HUES6 (cell line): Measurements from ENCODE around the gene AGA.

ENCODE experiments used
- H3K27ac ChIP-seq: 2 replicates; pipeline ENCODE4 v1.7.0; 2013; ENCODE audit warnings: low read depth, mild to moderate bottlenecking, low read length, inconsistent platforms
- H3K27me3 ChIP-seq: 2 replicates; pipeline ENCODE4 v1.6.1; 2013; ENCODE audit warnings: low read length; ENCODE audit not compliant: control insufficient read depth, insufficient read depth
- H3K36me3 ChIP-seq: 2 replicates; pipeline ENCODE4 v1.6.1; 2013; ENCODE audit warnings: low read length; ENCODE audit not compliant: control insufficient read depth, insufficient read depth
- H3K4me1 ChIP-seq: 2 replicates; pipeline ENCODE4 v1.6.1; 2013; ENCODE audit warnings: low read length; ENCODE audit not compliant: control insufficient read depth, insufficient read depth
- H3K4me3 ChIP-seq: 2 replicates; pipeline ENCODE4 v1.5.1; 2013; ENCODE audit warnings: low read depth, low read length
- H3K9ac ChIP-seq: one replicate; pipeline ENCODE4 v1.6.1; 2013; ENCODE audit warnings: mild to moderate bottlenecking, low read length
- H3K9me3 ChIP-seq: 2 replicates; pipeline ENCODE4 v1.6.1; 2013; ENCODE audit warnings: low read depth, low read length; ENCODE audit not compliant: control insufficient read depth, insufficient read depth

The AGA gene

GRCh38 chr4:177410566-177410965 is 31.7 kb downstream of the AGA start:
- no peak overlapping the region for H3K4me3 ChIP-seq
- H3K4me1 ChIP-seq: no peaks in the 10 kb centered on the region
- H3K36me3 ChIP-seq: no peaks in the 10 kb centered on the region
- no peaks in the 10 kb centered on the region; the same call in 1 of the 2 replicates for H3K9me3 ChIP-seq
- H3K9ac ChIP-seq: no peak overlapping the region
- H3K27me3 ChIP-seq: no peaks in the 10 kb centered on the region
- no peak overlapping the region for H3K27ac ChIP-seq

- Histone ChIP-seq H3K27me3 (no peaks in the 10 kb centered on the region), H3K36me3 (no peaks in the 10 kb centered on the region), H3K9me3 (no peaks in the 10 kb centered on the region; the same call in 1 of the 2 replicates)
Observed at GRCh38 chr4:177408023-177408422, 34.2 kb downstream of the AGA start.

GRCh38 chr4:177405508-177405907 is 36.7 kb downstream of the AGA start:
- Histone ChIP-seq H3K36me3 (no peaks in the 10 kb centered on the region), H3K27me3 (no peaks in the 10 kb centered on the region), H3K27ac (no peak overlapping the region), H3K4me1 (peaks cover 5% of the 10 kb centered on the region; the same call in 1 of the 2 replicates), H3K9me3 (no peaks in the 10 kb centered on the region; the same call in 1 of the 2 replicates), H3K9ac (no peak overlapping the region), H3K4me3 (no peak overlapping the region)

More at GRCh38 chr4:177408023-177408422, 34.2 kb downstream of the AGA start:
- no peak overlapping the region for H3K27ac ChIP-seq
- H3K9ac ChIP-seq: no peak overlapping the region
- H3K4me1 ChIP-seq: no peaks in the 10 kb centered on the region
- no peak overlapping the region for H3K4me3 ChIP-seq

DNA sequence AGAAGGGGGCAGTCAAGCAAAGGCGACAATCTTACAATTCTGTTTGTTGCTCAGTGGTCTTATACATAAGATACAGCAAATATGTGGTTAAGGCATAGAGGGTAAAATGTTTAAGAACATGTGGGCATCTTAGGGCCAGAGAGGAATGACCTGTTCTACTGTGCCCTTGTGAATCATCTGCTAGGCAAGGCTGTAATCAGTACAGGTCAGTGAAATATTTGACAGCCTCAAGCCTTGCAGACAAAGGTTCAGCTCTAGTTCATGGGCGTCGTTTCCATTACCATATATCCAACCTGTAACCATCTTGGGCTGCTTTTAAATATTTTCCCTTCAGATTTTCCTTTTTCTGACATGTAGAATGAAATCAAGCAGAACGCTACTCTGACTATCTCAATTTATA is 37.3 kb downstream of the AGA start:
- Histone ChIP-seq H3K27ac (no peak overlapping the region), H3K27me3 (no peaks in the 10 kb centered on the region), H3K9ac (no peak overlapping the region), H3K9me3 (no peaks in the 10 kb centered on the region; the same call in 1 of the 2 replicates), H3K36me3 (no peaks in the 10 kb centered on the region), H3K4me3 (no peak overlapping the region), H3K4me1 (peaks cover 5% of the 10 kb centered on the region; the same call in 1 of the 2 replicates)

DNA sequence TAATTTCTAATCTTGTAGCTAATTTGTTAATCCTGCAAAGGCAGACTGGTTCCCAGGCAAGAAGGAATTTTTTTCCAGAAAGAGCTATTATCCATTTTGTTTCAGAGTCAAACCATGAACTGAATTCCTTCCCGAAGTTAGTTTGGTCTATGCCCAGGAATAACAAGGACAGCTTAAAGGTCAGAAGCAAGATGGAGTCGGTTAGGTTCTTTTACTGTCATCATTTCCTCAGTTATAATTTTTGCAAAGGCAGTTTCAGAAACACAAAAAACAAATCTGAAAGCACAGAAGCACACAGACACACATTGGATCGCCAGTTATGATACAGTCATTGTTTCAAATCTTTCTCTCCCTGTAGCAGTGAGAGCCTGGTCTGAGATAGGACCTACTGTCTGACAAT is 37.9 kb downstream of the AGA start:
- no peaks in the 10 kb centered on the region for H3K9me3 ChIP-seq
- no peaks in the 10 kb centered on the region for H3K27me3 ChIP-seq
- H3K4me1 ChIP-seq: peaks cover 5% of the 10 kb centered on the region; the same call in 1 of the 2 replicates
- H3K4me3 ChIP-seq: no peak overlapping the region
- no peaks in the 10 kb centered on the region for H3K36me3 ChIP-seq
- no peak overlapping the region for H3K27ac ChIP-seq
- H3K9ac ChIP-seq: no peak overlapping the region

GRCh38 chr4:177403746-177404145 is 38.5 kb downstream of the AGA start:
- H3K27me3 ChIP-seq: no peaks in the 10 kb centered on the region
- no peak overlapping the region for H3K9ac ChIP-seq
- peaks cover 5% of the 10 kb centered on the region; the same call in 1 of the 2 replicates for H3K4me1 ChIP-seq
- no peak overlapping the region for H3K4me3 ChIP-seq
- no peak overlapping the region for H3K27ac ChIP-seq
- H3K9me3 ChIP-seq: no peaks in the 10 kb centered on the region
- no peaks in the 10 kb centered on the region for H3K36me3 ChIP-seq

DNA sequence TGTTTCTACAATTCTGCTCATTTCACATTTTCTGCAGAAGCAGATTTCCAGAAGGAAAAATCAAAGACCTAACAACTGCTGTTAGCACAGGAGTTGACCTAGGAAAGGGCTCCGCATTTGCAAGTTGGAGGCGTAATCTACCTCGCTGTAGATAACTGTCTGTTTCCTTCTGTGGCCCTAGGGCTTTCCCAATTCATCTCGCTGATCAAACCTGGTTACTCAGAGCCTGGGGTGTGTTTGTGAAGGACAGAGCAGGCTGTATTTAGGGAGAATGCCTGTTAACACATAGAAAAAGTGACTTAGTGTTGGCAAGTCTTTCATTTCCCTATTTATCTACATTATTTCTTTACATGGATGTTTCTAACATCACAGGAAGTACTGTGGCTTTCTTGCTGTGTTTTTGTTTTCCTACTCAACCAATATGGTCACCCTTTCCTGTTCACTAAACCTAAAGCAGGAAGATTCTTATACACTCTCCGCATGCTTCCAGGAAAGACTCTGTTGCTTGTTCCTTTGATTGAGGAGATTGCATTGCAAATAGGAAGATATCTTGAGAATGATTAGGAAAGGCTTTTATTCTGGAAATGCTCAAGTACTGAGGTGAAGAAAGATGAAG is 40.5 kb downstream of the AGA start:
- Histone ChIP-seq H3K9me3 (no peaks in the 10 kb centered on the region), H3K36me3 (no peaks in the 10 kb centered on the region), H3K9ac (no peak overlapping the region), H3K27me3 (no peaks in the 10 kb centered on the region), H3K4me3 (no peak overlapping the region), H3K27ac (no peak overlapping the region), H3K4me1 (peaks cover 5% of the 10 kb centered on the region; the same call in 1 of the 2 replicates)

- no peaks in the 10 kb centered on the region for H3K27me3 ChIP-seq
- no peak overlapping the region for H3K9ac ChIP-seq
- no peak overlapping the region for H3K4me3 ChIP-seq
- no peaks in the 10 kb centered on the region for H3K9me3 ChIP-seq
- peaks cover 5% of the 10 kb centered on the region; the same call in 1 of the 2 replicates for H3K4me1 ChIP-seq
- H3K27ac ChIP-seq: no peak overlapping the region
- no peaks in the 10 kb centered on the region for H3K36me3 ChIP-seq
Observed at GRCh38 chr4:177400030-177400429, 42.2 kb downstream of the AGA start.

- H3K27ac ChIP-seq: no peak overlapping the region
Observed at GRCh38 chr4:177396352-177396751, 45.9 kb downstream of the AGA start.

GRCh38 chr4:177393236-177393635 is 49.0 kb downstream of the AGA start:
- Histone ChIP-seq H3K9ac (no peak overlapping the region), H3K4me1 (no peaks in the 10 kb centered on the region), H3K27me3 (no peaks in the 10 kb centered on the region), H3K9me3 (no peaks in the 10 kb centered on the region), H3K4me3 (no peak overlapping the region), H3K36me3 (no peaks in the 10 kb centered on the region), H3K27ac (no peak overlapping the region)

More at GRCh38 chr4:177396352-177396751, 45.9 kb downstream of the AGA start:
- Histone ChIP-seq H3K9me3 (no peaks in the 10 kb centered on the region), H3K27me3 (no peaks in the 10 kb centered on the region), H3K4me3 (no peak overlapping the region), H3K4me1 (no peaks in the 10 kb centered on the region), H3K9ac (no peak overlapping the region), H3K36me3 (no peaks in the 10 kb centered on the region)

DNA sequence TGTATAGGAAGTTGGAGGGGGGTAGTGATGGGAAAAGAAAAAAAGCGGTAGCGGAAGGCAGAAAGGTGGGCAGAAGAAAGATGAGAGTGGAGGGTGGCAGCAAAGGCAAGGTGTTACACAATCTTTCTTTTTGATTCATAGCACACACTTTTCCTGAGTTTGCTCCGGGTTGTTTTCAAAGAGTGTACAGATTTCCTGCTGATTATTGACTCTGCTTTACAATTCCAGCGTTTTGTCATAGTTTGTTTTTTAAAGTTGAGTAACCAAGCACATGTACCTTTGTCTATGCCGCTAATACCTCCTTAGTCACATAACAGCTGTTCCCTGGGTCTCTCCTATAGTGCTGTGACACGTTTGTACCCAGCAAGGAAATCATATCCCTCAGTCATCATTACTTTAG is 50.3 kb downstream of the AGA start:
- H3K36me3 ChIP-seq: no peaks in the 10 kb centered on the region
- no peaks in the 10 kb centered on the region for H3K4me1 ChIP-seq
- H3K27ac ChIP-seq: no peak overlapping the region
- H3K9me3 ChIP-seq: no peaks in the 10 kb centered on the region
- no peak overlapping the region for H3K4me3 ChIP-seq
- no peak overlapping the region for H3K9ac ChIP-seq
- H3K27me3 ChIP-seq: no peaks in the 10 kb centered on the region
